Measurements from ENCODE around the gene SLC6A6.
A peak's percentile ranks its signal among the peaks of the same experiment; 100 is the strongest.

Gene SLC6A6

DNA sequence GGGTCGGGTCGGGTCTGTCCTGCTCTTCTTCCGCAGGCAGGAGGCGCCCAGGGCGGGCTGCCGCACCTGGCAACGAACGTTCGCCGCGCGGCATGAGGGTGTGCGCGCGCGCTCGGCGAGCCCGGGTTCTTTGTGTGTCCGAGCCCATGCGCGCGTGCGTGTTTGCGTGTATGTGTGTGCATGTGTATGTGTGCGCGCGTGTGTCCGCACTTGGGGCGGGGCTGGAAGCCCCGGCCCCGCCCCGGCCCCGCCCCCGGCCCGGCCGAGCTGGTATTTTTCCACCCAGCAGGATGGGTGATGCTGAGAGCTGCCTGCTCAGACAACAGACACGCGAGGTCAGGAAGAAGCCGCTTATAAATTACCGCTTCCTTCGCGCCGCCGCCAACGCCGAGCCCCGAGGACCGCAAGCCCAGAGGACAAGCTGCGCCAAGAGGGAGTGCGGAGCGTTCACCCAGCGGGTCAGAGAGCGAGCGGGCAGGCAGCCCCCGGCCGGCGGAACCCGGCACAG lies at the start of gene SLC6A6:
TSS of gene SLC6A6 (plus strand) at position 303 of the 508 bp plus-strand sequence. CDS start 41,029 bp downstream, outside the sequence.
- peak; percentile 39 for DNase-seq

DNA sequence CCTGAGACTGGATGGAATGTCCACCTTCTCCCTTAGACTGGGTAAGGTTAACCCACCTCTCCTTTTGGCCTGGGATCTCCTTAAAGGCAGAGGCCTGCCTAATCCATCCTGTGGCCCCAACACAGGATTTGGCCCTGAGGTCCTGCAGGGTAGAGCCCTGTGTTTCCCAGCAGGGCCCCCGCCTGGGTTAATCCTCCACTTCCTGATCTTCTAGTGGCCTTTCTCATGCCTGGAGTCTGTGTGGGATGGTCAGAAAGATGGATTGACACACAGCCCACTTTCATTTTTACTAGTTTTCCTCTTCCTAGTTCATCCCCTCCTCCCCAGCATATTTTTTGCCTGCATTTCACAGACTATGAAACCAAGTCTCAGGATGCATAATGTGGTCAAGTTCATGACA lies 48.9 kb upstream of the SLC6A6 start:
- DNase-seq = no peak

DNA sequence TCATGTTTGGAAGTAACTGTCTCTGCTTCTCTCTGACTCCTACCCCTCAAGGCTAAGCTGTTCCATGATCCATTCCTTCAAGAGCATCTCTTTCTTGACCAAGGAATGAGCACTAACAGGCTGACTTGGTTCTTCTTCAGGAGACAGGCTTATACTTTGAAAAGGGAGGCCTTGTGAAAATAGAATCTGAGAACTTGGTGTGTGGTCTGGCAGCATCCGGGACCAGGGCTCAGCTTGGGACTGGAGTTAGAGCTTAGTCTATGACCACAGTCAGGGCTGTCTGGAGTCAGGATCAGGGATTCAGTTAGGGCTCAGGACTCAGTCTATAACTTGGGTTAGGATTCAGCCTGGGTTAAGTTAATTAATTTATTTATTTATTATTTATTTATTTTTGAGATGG lies 44.9 kb upstream of the SLC6A6 start:
- DNase-seq = no peak

DNA sequence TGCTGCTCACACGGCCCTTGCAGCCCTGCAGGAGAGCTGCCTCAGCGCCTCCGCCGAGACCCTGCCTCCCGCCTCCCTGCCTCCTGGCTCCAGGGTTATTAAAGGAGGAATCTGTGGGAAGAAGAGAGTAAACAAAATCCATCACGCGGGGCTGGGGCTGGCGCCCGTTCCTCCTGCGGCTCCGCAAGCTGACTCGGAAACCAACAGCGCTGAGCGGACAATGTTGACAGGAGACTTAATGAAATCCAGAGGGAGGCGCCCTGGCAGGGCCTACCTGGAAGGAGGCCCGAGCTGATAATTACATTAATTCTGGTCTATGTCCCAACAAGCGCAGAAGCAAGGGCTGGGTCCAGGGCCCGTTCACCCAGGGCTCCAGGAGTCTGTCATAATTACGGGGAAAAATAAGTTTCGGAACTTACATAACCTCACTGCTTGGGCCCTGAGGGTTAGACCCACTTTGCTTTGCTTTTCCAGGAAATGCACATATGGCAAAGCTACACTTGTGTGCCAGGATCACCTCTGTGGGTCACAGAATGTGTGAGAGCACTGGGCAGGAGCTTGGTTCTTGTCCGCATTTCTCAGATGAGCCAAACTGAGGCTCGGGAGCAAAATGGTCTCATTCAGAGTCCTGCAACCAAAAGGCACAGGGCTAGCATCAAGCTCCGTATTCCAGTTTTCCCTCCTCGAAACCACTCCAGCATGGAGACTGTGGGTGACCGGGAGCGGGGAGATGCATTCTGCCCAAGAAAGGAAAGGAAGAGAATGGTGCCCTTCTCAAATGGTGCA lies 43.8 kb upstream of the SLC6A6 start:
- no peak for DNase-seq

DNA sequence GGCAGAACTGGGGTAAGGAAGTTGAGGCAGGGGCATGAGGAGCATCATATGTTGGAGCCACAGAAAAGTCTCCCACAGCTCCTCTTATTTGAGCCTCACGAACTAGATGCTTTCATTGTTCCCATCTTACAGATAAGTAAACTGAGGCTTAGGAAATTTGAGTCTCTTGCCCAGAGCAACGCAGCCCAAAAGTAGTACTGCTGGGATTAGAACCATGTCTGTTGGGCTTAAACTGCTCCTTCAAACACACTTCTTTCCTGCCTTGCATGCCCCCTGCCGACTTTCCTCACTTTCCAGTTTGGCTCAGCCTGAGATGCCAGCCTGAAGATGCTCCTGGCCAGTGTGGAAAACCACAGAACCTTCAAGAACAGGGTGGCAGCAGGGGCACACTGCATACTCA lies 43.1 kb upstream of the SLC6A6 start:
- DNase-seq = no peak

DNA sequence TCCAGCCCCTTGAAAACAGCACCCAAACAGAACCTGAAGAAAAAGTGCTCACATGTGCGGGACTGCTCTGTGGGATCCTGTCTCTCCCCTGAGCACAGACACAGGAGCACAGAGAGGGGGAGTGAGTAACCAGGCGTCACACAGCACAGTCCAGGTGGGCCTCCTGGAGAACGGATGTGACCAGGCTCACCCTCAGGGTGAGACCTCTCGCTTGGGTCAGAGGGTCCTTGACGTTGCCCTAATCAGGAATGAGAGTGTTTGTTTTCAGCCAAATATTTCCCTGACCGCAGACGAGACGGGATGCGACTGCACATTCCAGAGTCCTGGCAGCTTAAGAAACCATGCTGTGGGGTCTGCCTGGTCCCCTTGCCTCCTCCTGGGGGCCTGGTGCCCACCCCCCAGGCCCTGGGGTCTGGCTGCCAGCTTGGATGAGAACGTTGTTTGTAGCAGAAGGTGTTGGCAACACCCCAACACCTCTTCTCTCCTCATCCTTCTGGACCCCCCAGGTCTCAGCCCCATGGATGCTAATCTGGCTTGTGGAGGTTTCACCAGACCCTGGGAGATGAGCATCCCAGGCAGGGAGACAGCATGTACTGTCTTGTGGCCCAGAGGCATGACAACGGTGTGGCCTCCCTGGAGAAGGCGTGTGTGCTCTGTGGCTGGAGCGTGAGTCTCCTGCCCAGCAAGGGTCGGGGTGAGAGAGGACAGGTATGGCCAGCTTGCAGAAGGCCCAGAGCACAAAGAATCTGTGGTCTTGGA lies 42.1 kb upstream of the SLC6A6 start:
- no peak for DNase-seq

DNA sequence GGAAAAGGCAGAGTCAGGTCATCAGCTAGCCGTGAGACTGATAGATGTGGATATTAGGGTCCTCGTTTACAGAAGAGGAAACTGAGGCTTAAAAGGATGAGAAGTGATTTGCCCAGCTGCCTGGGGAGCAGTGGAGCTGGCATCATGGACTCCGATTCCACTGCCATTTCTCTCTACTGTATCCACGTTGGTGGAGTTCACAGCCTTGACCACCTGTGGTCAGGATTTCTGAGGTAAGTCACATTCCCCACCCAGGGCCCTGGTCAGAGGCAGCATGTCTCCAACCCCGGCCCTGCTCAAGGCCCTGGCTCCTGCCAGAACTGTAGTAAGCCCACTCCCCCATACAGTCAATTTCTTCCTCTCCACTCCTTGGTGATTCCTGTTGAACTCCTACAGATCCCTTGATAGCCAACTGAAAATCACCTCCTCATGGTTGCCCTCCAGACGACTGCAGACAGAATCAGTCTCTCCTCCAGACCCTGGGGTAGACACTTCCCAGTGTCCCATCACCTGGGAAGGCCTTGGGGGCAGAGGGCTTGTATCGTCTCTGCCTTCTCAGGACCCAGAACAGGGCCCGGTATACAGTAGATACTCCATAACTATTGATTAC lies 41.2 kb upstream of the SLC6A6 start:
- DNase-seq = no peak

DNA sequence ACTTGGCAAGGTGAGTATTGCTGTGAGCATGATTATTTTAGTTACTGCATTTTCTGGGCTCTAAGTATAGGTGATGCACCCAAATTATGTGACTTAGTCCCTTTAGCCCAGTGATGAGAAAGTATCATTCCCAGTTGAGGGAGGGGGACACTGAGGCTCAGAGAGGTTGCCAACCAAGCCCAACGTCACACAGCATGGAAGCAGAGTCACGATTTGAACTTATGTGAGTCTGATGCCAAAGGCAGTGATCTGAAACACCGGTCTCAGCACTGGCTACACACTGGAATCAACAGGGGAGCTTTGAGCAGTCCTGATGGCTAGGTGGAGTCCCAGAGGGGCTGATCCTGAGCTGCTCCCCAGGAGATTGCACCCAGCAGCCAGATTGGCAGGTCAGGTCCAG lies 39.5 kb upstream of the SLC6A6 start:
- no peak for DNase-seq

DNA sequence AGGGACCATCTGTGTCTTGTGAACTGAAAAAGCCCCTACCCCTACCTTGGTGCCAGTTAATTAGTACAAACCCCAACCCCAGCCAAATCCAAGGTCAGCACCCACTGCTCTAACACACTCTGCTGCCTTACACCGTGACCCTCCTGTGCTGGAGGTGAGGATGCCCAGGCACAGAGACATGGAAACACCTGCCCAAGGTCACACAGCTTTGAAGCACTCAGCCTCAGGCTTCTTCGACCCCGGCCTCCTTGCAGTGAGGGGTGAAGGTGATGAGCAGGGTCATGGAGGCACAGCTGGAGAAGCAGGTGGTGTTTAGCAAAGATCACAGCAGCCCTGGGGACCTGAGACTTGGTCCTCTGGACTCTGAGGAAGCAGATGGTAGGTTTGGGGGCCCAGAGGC lies 39.0 kb upstream of the SLC6A6 start:
- DNase-seq = no peak

DNA sequence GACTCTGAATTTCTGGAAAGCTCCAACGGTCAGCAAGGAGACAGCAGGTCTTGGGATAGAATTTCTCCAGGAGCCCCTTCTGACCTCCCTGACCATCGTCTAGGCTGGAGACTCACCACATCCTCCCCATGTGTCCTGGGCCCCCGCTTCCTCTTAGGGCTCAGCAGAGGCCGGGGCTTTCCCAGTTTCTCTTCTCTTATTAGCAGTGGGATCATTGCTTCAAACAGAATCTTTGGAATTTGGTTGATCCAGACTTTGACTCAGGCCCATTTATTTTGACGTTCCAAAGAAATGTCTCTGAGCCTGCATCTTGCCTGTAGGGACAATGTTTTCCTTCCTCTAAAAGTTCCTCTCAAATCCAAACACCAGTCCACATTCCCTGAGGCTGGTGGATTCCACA lies 38.4 kb upstream of the SLC6A6 start:
- no peak for DNase-seq

DNA sequence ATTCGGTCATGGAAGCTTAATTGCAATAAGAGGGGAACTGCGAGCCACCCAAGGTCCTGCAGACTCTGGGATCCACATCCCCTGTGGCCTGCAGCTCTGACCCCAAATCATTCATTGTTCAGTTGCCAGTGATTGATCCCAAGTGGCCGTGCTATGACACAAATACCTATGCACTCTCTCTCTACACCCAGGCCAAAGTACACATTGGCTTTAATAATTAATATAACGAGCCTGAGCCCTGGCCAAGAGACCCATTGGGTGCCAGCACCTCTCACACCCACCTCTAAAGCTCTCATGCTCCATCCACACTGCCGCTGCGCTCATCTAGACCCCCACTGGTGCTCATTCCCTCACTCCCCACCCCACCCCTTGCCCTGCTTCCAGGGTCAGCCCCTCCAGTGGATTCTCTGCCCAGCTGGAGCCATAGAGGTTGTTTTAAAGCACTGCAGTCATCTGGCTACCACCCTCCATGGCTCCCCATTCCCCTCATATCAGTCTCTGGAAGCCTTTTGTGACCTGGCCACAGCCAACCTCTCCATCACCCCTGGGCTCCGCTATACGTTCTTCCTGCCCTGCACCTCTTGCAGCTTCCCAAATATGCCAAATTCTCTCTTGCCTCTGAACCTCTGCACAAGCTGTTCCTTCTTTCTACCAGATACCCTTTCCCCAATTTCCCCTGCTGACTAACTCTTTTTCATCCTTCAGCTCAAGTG lies 37.7 kb upstream of the SLC6A6 start:
- no peak for DNase-seq

DNA sequence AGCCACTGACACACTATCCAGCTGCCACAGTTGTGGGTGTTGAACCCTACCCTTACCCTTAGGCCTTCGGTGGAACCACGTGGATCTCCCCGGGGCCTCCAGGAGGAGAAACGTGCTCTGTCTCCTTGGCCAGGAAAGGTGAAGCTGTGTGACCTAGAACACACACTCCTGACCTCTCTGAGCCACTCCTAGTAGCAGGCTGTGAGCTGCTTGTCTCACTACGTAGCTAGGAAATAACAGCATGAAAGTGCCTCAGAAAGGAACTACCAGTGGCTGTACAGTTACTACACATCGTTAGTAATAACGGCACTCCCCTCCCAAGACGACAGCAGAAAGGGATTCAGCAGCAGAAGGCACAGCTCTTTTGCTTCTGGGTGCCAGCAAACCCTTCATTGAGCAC lies 36.2 kb upstream of the SLC6A6 start:
- no peak for DNase-seq

DNA sequence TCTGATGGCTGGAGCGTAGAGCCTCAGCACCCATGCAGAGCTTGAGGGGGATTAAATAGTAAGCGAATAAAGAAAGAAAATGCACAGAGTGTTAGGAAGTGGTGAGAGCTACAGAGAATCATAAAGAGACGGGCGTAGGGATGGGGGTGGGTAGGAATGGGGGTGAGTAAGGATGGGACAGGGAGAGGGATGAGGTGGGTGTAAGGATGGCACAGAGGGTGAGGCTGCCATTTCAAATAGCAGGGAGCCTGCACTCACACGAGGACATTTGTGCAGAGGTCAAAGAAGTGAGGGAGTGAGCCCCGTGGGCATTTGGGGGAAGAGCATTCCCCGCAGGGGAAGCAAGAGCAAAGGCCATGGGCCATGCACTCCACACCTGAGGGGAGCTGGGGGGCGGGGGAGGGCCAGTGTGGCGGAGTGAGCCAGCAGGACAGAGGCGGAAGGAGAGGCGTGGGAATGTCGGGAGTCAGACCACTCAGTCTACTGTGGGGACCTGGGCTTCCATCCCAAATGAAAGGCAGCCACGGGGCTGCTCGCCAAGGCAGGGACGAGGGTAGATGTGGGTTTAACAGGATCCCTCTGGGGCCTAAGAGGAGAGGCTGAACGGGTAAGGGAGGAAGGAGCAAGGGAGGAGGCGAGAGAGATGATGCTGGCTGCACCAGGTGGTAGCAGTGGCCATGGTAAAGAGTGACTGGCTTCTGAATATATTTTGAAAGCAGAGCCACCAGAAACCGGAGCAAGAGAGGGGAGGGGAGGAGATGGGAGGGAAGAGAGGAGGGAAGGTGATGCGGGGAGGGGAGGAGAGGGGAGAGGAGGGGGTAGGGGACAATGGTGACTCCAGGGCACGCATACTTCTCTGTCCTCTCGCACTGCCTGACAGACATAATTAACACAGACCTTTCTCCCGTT lies 35.2 kb upstream of the SLC6A6 start:
- DNase-seq = no peak

DNA sequence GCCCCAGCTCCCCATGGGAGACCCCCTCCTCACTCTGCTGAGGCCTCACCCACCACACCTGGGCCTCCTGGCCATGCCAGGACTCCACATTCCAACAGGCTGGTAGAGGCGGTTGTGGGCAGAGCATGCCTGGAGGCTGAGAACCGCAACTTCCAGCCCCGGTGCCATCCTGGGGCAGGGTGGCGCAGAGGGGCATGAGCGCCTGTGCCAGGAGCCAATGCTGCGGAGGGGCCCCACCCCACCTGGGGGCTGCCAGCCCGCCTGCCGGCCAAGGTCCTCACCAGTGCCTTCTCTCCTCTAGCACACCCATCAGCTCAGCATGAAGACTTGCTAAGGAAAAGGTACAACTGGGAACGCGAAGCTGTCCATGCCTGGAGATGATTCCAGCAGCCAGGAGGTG lies 34.3 kb upstream of the SLC6A6 start:
- DNase-seq = no peak

DNA sequence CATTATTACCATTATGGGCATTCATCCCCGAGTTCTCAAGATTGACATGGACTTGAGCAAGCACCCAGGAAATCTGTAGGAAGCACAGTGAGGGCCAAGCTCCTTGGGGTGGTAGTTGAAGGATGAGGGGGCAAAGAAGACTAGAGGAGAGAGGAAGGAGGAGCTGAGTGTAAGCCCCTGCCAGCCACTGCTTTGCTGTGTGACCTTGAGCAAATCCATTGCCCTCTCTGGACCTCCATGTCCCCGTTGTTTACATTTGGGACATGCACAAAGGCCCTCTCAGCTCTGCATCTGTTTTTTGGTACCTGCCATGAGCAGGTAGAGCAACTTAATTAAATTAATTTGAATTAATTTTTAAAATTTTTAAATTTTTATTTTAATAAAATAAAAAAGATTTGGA lies 33.5 kb upstream of the SLC6A6 start:
- DNase-seq = no peak

DNA sequence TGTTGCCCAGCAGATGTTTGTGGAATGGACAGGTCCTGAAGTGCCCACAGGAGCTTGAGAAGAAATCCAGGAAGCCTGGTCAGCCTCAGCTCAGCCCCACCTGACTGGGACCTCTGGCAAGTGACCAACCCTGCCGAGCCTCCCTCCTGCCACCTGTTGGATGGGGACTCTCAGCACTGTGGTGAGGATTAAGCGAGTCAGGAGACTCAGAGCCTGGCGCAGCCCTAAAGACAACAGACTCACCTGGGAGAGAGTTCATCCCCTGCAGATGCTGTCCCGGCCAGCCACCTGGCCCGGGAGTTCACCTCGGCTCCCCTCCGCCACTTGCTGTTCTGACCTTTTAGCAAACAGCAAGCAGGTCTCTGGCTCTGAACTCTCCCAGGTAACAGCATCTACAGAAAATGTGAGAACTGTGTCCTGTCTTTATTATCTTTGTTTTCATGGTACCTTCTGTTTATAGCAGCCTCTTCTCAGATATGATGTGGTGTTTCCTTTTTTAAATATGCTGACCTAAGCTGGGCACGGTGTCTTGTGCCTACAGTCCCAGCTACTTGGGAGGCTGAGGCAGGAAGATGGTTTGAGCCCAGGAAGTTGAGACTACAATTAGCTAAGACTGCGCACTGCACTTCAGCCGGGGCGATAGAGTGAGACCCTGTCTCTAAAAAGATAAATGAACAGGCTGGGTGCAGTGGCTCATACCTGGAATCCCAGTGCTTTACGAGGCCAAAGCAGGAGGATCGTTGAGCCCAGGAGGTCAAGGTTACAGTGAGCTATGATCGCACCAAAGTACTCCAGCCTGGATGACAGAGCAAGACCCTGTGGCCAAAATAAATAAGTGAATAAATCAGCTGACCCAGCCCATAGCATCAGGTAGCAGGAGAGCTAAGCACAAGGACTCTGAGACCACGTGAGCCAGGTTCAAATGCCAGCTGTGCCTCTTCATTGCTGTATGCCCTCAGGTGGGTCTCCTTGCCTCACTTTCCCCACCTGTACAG lies 32.4 kb upstream of the SLC6A6 start:
- DNase-seq = no peak

DNA sequence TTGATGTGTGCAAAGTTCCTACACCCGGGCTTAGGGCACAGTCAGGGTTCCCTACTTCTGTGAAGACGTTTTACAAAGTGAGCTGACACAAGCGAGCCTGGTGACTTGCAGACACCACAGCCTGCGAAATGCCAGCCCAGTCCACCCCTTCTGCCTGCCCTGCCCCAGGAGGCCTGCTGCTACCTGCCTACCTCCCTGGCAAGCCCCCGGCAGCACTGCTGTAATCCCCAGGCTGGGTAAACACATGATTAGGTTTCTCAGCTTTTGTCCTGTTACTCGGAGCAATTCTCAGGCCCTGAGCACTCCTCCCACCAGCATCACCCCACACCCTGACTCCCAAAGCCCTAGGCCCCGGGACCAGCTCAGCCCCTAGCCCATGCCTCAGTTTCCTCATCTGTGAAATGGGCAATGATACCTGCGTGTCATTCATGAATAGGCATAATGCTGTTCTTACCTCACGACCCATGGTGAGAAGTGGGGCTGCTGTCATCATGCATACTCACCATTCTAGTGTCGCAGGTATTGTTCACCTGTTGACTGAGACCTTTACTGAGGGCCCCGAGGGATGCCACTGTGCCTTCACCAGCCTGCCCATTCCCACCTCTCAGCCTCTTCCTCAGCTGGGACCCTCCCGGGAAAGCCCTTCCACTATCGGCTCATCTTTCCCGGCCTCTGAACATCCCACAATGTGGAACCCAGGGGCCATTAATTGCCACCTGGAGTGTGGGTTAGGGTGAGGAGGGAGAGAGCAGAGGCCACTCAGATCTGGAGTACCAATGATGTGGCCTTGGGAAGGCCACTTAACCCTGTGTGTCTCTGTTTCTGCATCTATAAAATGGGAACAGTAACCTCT lies 31.5 kb upstream of the SLC6A6 start:
- DNase-seq = no peak

DNA sequence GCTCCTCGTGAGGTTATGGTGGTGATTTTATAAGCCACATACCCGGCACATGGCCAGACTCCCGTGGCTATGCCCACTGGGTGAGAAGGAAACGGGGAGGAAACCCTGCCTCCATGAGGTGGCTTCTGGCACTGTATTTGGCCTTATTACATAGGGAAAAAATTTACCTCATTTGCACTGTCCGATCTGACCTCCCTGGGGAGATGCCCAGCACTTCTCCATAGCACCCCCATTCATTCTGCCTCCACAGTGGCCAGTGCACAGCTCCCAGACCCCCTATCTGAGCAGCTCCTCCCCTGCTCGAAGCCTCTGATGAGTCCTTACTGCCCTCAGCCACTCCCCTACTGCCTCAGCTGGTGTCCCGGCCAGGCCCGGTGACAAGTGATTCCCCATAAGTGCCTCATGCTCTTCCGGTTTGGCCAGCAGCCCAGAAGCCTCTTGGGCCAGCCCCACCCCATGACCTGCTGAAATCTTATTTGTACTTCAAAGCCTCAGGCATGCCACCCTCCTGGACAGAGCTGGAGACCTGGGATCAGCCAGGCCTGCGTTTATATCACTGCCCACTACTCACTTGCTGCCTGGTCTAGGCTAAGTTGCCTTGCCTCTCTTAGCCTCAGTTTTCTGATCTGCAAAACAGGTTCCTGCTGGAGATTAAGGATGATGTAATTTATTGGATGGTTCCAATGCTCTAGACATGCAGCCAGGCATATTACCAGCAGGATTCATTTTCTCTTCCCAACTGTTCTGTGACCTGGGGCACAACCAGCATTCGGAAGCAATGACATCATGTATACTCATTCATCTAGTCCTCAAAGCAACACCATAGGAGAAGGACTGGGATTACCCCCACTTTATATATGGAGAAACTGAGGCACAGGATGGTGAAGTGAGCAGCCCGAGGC lies 30.6 kb upstream of the SLC6A6 start:
- no peak for DNase-seq

DNA sequence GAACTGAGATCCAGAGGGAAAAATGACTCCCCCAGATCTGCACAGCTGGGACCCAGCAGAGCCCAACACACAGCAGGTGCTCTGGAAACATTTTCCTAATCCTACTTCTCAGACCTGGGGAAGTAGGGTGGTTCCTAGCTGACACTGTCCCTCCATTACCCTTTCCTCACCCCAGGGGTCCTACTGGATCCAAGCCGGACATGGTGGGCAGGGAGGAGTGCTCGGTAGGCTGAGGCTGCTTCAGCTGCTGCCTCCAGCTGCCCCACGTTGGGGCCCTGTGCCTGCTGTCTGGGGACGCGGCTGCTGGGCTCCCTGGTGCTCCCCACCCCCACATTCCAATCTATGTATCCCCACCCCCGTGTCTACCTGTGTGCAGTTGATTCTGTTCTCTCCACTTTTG lies 29.8 kb upstream of the SLC6A6 start:
- no peak for DNase-seq

Measured in NCI-H1417 treated with DMSO at 0.1 percent for 48 hours (cell line).